GM13977 (cell line): ENCODE measurements around the gene CCDC144A.
A peak's percentile ranks its signal among the peaks of the same experiment; 100 is the strongest.
"Not testable (repeated sequence)": the region's sequence is repeated elsewhere in the genome, so short reads cannot be mapped to it uniquely, and the experiment has no call there.

Experiments used
- DNase-seq: peaks from one replicate; pipeline ENCODE4 v3.0.0; 2012; ENCODE audit warnings: low spot score
- CTCF ChIP-seq: IDR thresholded peaks from 2 replicates; pipeline ENCODE4 v1.5.1; 2012; ENCODE audit warnings: mild to moderate bottlenecking, control low read depth; ENCODE audit not compliant: insufficient read depth; ENCODE audit errors: extremely low read depth, missing control alignments
- in situ Hi-C: fragments of 300-500 bp; cut with MboI; formaldehyde crosslinking; loops from one replicate; pipeline ENCODE4 v1.12.0; 2022; ENCODE audit warnings: low sequenced_read_pairs, low pct_unique_long_range_greater_than_20kb, mixed read lengths, inconsistent platforms; ENCODE audit not compliant: unreplicated experiment

CCDC144A gene

GRCh38 chr17:16661217-16661616 is 28.8 kb upstream of the CCDC144A start:
- DNase-seq = no peak
- in situ Hi-C loops = no loop called here
- no peak for TF ChIP-seq CTCF

GRCh38 chr17:16662936-16663335 is 27.1 kb upstream of the CCDC144A start:
- TF ChIP-seq CTCF = no peak
- in situ Hi-C loops = no loop called here
- DNase-seq = no peak

GRCh38 chr17:16666553-16666906 is 23.5 kb upstream of the CCDC144A start:
- in situ Hi-C loops = not testable (repeated sequence)

GRCh38 chr17:16666907-16667636 is 23.0 kb upstream of the CCDC144A start:
- DNase-seq, in situ Hi-C loops: not testable (repeated sequence)

More at GRCh38 chr17:16666553-16666906, 23.5 kb upstream of the CCDC144A start:
- DNase-seq = not testable (repeated sequence)

- in situ Hi-C loops = no loop called here
- no peak for DNase-seq
- TF ChIP-seq CTCF = no peak
Observed at GRCh38 chr17:16676676-16677268, 13.3 kb upstream of the CCDC144A start.

GRCh38 chr17:16683290-16684138 is 6.5 kb upstream of the CCDC144A start:
- DNase-seq = not testable (repeated sequence)

GRCh38 chr17:16686019-16686418 is 4.0 kb upstream of the CCDC144A start:
- in situ Hi-C loops, DNase-seq: not testable (repeated sequence)

More at GRCh38 chr17:16683290-16684138, 6.5 kb upstream of the CCDC144A start:
- in situ Hi-C loops = not testable (repeated sequence)

- DNase-seq, in situ Hi-C loops: not testable (repeated sequence)
Observed at GRCh38 chr17:16687151-16687550, 2.9 kb upstream of the CCDC144A start.

GRCh38 chr17:16690447-16690846 is 406 bp downstream of the CCDC144A start:
- in situ Hi-C loops, DNase-seq: not testable (repeated sequence)

- in situ Hi-C loops, DNase-seq: not testable (repeated sequence)
Observed at GRCh38 chr17:16697603-16698002, 7.6 kb downstream of the CCDC144A start.

GRCh38 chr17:16745492-16746203 is 55.6 kb downstream of the CCDC144A start:
- in situ Hi-C loops = not testable (repeated sequence)
- DNase-seq = peak; percentile 0

- DNase-seq, in situ Hi-C loops: not testable (repeated sequence)
Observed at GRCh38 chr17:16746571-16746970, 56.5 kb downstream of the CCDC144A start.

GRCh38 chr17:16750515-16750914 is 60.5 kb downstream of the CCDC144A start:
- in situ Hi-C loops, DNase-seq: not testable (repeated sequence)
